ENCODE data around the gene MYOG. TPM values are rescaled to one million over a fixed set of nuclear protein-coding genes. Genes with fewer than 3 reads are reported as not detected.

MYOG gene
- total RNA-seq, 1 donor = not detected

DNA sequence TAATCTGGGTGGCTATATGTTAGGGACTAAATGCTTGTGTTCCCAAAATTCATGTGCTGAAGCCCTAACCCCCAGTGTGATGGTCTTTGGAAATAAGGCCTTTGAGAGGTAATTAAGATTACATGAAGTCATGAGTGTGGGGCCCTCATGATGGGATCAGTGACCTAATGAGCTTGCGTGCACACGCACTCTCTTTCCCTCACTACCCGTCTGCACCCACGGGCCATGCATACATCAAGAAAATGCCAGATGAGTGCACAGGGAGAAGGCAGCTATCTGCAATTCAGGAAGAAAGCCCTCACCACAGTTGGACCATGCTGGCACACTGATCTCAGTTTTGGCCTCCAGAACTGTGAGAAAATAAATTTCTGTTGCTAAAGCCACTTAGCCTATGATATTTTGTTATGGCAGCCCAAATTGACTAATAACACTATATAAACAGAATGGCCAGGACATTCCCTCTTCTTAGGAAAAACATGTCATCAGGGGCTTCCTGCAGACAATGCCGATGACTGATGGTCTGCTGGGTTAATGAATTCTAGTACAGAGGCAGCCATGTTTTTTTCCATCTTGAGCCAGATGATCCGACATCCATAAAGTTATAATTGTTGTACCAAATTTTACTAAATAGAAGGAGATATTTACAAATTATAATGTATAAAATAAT, 18.1 kb upstream of the MYOG start:
- no peak overlapping the region for H3K4me3 ChIP-seq (ENCODE audit: low read depth, low read length)
- TF ChIP-seq, protein P1, sequence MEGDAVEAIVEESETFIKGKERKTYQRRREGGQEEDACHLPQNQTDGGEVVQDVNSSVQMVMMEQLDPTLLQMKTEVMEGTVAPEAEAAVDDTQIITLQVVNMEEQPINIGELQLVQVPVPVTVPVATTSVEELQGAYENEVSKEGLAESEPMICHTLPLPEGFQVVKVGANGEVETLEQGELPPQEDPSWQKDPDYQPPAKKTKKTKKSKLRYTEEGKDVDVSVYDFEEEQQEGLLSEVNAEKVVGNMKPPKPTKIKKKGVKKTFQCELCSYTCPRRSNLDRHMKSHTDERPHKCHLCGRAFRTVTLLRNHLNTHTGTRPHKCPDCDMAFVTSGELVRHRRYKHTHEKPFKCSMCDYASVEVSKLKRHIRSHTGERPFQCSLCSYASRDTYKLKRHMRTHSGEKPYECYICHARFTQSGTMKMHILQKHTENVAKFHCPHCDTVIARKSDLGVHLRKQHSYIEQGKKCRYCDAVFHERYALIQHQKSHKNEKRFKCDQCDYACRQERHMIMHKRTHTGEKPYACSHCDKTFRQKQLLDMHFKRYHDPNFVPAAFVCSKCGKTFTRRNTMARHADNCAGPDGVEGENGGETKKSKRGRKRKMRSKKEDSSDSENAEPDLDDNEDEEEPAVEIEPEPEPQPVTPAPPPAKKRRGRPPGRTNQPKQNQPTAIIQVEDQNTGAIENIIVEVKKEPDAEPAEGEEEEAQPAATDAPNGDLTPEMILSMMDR (IDR thresholded peaks at IDR 0.05; ENCODE audit: insufficient read depth, low read length) = no peak
- no peak for DNase-seq (ENCODE audit: low read depth)

DNA sequence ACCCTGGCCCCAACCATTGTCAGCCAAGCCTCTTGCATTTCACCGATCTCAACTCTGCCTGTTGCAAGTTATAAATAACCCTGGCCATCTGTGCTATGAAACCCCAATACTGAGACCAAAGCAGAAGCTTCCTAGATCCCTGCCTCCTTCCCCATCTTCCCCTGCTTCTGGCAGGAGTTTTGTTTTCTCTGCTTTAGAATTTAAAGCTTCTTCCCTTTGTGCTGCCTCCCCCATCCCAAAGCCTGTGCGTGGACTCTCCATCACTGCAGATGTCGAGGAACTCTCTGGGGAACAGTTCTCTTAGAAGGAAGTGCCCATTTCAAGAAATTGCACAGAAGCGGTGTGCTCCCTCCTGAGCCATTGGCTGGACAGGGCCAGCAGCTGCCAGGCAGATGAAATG, 17.4 kb upstream of the MYOG start:
- TF ChIP-seq, protein P1 (IDR thresholded peaks at IDR 0.05; ENCODE audit: insufficient read depth, low read length) = no peak
- DNase-seq (ENCODE audit: low read depth) = no peak
- H3K4me3 ChIP-seq (ENCODE audit: low read depth, low read length) = no peak overlapping the region

DNA sequence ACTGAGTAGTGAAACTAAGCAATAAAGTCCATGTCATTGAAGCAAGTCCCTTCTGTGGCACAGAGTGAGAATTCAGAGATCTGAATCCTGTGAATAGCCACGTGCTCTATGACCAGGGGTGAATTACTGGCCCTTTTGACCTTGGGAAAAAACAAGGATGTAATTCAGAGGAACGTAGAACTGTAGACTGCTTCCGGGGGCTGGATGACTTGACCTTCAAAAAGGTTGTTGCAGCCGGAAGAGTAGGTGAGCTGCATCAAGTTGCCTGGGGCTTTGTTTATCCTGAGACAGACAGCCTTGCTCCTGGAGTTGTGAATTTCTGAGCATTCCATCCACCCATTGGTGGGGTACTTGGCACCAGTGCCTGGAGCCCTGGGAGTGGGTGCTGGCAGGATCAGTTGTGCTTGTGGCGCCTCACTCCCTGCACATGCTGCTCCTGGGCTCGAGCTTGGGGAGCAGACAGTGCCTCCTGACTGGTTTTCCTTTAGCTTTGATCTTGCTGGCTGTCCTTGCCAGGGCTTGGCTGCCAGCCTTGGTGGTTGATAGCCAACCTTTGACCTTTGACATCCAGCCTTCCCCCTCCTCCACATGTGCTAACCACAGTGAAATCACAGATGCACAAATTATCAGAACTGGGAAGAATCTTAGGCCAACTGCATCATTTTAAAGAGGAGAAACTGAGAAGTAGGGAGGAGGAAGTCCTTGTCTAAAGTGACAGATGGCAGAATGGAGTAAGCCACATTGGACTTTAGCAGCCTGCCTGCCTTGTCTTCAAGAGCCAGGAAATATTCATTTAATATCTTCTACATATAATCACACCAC, 16.2 kb upstream of the MYOG start:
- DNase-seq (ENCODE audit: low read depth) = no peak
- no peak overlapping the region for H3K4me3 ChIP-seq (ENCODE audit: low read depth, low read length)
- TF ChIP-seq, protein P1 (IDR thresholded peaks at IDR 0.05; ENCODE audit: insufficient read depth, low read length) = no peak

DNA sequence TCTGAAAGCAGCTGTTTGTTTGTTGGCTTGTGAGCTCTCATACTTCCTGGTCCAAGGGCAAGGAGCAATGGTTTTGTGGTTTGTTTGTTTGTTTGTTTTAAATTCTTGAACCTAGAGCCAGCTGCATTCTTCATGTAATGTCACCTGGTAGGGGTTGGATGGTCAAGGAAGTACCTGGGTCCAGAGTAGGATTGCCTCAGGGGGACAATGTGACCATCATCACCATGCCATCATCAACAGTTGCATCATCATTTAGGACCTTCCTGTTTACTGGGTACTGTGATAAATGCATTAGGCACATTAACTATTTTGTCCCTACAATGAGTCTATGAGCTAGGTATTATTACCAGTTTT, 14.7 kb upstream of the MYOG start:
- no peak overlapping the region for H3K4me3 ChIP-seq (ENCODE audit: low read depth, low read length)
- TF ChIP-seq, protein P1 (IDR thresholded peaks at IDR 0.05; ENCODE audit: insufficient read depth, low read length) = no peak
- no peak for DNase-seq (ENCODE audit: low read depth)

DNA sequence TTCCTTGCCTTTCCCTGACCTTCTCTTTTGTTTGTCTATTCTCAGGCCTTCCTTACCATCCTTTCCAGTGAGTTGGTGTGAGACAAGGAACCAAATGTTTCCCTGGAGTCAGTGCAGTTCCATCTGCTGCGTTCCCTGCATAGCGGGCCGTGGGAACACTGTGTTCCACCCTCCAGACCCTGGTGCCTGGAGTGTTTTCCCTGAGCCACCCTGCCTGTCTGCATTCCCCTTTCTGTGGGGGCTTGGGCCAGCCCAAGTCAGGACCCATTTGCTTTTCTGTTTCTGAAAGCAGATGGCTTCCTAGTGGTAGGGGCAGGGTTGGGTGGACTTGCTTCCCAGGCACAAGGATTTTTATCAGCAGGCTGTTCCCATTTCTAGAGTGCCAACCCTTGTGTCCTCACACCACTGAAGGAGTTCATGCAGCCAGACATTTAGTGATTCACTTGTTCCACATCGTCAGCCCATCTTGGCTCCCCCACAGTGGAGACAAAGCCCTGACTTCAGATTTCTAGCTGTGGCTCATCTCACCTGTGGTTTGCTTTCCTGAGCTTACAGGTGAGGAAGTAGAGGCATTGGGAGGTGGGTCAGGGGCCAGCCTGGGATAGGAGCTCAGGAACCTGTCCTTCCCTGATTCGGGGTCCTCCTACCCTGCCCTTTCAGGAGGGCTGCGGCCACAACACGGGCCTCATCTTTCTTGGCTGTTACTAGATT, 14.1 kb upstream of the MYOG start:
- DNase-seq (ENCODE audit: low read depth) = no peak
- H3K4me3 ChIP-seq (ENCODE audit: low read depth, low read length) = no peak overlapping the region
- TF ChIP-seq, protein P1 (IDR thresholded peaks at IDR 0.05; ENCODE audit: insufficient read depth, low read length) = no peak

DNA sequence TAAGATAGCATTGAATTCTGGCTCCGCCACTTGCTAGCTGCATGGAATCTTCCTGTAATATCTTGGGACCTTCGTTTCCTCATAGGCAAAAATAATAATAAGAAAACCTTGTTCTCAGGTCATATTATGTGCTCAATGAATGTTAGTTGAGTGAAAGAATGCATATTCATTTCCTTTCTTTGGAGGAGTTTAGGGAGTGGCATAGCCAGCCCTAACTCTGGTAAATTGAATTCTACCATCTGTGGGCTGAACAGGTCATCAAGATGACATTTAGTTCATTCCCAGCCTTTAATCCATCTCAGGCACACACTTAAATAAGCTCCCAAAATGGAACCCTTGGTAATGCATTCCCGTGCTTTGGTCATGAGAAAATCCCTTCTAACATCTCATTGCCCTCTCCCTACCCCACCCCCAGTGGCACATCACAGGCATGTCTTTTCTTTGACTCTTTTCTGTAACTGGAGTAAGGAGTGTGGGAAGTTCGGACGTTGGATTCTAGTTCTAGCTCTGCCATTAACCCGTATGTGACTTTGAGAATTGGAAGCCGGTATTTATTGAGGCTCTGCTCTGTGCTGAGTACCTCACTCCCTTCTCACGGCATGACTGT, 13.2 kb upstream of the MYOG start:
- TF ChIP-seq, protein P1 (IDR thresholded peaks at IDR 0.05; ENCODE audit: insufficient read depth, low read length) = no peak
- no peak for DNase-seq (ENCODE audit: low read depth)
- no peak overlapping the region for H3K4me3 ChIP-seq (ENCODE audit: low read depth, low read length)

Data from fibroblast of the aortic adventitia (primary cell).